Stimulated activated naive CD4-positive, alpha-beta T cell (primary cell): ENCODE measurements around the gene RAB13.
A peak's percentile ranks its signal among the peaks of the same experiment; 100 is the strongest.

Experiments
- DNase-seq, 6 experiments: peaks; one replicate each; lab custom pipeline; 2025; lab: John Stamatoyannopoulos, UW

The RAB13 gene

DNA sequence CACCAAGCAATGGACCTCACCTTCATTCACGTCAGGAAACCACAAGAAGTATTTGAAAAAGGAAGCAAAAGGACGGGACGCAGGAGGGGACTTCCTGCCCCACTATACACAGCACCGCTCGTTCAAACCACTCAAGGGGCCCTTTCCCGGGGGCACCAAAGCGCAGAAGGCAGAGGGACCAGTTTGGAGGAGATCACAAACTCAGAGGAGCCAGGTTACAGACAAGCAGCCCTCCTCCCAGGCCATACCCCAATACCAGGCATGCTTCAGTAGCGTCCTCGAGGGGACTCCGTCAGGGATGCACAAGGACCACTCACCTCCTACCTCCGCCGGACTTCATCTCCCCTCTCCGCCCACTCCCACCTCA is 28.4 kb downstream of the RAB13 start:
- peak in 4 of 6 experiments; percentile 29 to 72 (median 36) for DNase-seq

DNA sequence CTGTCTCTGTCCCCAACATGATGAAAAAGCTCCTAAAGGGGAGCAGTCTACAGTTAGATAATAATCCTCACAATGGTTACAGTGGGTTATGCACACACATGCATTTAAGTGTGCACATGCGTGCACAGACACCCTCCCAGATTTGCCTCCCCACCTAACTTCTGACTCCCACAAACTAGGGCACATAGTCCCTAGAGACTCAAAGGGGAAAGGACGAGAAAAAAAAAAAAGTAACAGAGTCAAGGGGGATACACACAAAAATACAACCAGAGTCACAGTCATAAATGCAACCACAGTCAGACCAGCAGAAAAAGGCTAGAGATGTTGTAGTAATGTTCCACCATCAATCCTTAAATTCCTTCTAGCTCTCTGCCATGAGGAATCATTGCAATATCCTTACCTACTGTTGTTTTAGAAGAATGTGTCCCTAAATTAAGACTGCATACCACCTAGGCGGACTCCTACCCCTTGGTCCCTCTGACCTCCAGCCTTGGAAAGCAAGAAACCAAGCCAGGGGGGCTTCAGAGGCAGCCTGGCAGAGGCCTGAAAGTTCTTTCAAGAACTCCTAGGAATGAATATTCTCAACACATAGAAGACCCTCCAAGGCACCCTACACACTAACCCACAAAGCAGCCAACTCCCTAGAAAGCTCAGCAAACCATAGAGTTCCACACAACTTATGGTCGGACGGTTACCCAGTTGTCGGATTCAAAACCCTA is 29.0 kb downstream of the RAB13 start:
- no peak for DNase-seq

DNA sequence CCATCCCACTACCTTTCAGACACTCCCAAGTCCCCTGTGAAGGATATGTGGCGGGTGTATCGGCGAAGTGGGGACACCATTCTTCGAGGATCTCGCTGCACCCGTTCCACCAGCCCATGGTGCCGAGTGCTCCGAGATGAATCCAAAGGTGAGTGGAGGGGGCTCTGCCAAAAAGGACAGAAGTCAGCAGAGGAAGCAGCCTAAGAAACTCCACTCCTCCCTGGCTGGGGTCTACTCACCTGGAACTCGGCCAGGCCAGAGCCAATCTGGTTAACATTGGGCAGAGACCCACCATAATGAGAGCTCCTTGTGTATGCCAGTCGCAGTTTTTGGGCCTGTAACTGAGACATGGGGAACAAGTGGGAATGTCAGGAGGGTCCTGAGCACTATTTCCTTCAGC is 31.3 kb downstream of the RAB13 start:
- DNase-seq, result no peak

GRCh38 chr1:153953859-153954365 is 32.2 kb downstream of the RAB13 start:
- DNase-seq, result no peak

GRCh38 chr1:153951801-153952200 is 34.3 kb downstream of the RAB13 start:
- no peak for DNase-seq

DNA sequence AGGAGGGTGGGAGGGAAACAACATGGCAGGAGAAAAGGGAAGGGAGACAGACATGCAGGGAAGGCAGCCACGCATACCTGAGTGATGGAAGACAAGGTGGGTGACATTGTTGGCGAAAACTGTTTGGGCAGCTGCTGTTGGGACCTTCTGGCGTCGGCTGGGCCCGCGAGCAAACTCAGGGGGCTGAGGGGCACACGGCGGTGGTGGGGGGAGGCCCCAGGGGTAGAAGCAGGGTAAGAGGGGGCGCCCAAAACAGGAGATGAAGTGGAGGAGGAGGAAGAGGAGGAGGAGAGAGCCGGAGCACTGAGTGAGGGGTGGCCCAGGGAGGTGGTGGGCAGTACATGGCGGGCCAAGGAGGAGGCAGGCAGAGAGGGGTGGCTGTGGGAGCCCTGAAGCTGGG is 35.0 kb downstream of the RAB13 start:
- no peak for DNase-seq

- peak; percentile 34 to 72 (median 62) for DNase-seq
Observed at GRCh38 chr1:153946622-153947241, 39.4 kb downstream of the RAB13 start, which contains the start of gene DENND4B. Gene DENND4B (minus strand): TSS chr1:153946718. CDS start chr1:153944374, 2,344 bp downstream.

GRCh38 chr1:153945795-153946621 is 40.1 kb downstream of the RAB13 start:
- peak; percentile 50 to 80 (median 63) for DNase-seq

- peak; percentile 63 to 84 (median 78) for DNase-seq
Observed at GRCh38 chr1:153945131-153945794, 40.9 kb downstream of the RAB13 start.

GRCh38 chr1:153944827-153945117 is 41.4 kb downstream of the RAB13 start:
- no peak for DNase-seq

DNA sequence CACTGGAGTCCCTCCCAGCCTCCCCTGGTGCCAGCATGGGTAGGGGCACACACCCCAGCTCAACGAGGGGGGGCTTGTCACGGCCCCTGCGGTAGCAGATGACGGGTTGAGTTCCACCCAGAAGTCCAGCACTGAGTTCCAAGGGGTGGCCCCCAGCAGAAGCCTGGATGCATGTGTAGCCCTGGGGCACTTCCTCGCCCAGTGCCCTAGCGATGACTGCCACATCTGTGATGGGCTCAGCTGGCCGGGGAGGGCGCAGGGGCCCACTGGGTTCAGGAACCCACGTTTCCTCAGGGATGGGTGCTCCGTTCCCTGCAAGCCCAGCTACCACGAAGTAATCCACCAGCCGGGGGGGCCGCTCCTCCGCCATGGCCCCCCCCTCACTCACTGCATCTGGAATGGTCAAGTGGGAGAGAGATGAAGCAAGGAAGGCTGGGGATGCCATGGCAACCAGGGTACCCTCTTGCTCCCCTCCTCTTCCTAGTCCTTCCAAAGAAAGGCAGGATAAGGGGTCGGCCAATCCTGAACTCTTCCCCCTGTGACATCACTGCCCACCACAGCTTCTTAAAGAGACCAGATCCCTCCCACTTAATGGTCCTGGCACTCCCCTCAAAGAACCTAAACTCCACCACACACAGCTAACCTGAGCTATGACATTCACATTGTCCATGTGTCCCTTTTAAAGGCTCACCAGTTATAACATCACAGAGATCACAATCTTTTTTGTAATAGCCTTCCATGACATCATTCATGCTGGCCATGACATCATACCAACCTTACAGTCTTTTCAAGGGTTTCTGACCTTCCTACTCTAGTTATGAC is 41.9 kb downstream of the RAB13 start:
- no peak for DNase-seq

GRCh38 chr1:153942766-153943549 is 43.2 kb downstream of the RAB13 start:
- no peak for DNase-seq

GRCh38 chr1:153941826-153942725 is 44.1 kb downstream of the RAB13 start:
- no peak for DNase-seq

- no peak for DNase-seq
Observed at GRCh38 chr1:153940756-153941155, 45.4 kb downstream of the RAB13 start.

DNA sequence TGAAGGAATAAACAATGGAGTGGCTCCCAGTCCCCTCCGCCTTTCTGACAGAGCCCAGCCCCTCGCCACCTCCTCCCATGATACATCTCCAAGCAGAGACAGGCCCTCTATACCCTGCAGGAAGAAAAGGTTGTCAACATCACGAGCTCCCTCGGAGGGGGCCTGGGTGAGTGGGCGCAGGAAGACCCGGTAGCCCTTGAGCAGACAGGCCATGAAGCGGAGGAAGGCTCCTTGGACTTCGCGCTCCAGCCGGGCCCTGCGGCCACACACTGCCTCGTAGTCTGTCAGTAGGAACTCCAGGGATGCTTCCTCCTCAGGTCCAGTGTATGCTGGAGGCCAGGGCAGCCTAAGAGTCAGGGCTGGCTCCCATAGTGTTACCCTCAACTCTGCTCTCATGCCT is 46.7 kb downstream of the RAB13 start:
- no peak for DNase-seq

- DNase-seq, result no peak
Observed at GRCh38 chr1:153938996-153939395, 47.1 kb downstream of the RAB13 start.

GRCh38 chr1:153937331-153937730 is 48.8 kb downstream of the RAB13 start:
- no peak for DNase-seq

DNA sequence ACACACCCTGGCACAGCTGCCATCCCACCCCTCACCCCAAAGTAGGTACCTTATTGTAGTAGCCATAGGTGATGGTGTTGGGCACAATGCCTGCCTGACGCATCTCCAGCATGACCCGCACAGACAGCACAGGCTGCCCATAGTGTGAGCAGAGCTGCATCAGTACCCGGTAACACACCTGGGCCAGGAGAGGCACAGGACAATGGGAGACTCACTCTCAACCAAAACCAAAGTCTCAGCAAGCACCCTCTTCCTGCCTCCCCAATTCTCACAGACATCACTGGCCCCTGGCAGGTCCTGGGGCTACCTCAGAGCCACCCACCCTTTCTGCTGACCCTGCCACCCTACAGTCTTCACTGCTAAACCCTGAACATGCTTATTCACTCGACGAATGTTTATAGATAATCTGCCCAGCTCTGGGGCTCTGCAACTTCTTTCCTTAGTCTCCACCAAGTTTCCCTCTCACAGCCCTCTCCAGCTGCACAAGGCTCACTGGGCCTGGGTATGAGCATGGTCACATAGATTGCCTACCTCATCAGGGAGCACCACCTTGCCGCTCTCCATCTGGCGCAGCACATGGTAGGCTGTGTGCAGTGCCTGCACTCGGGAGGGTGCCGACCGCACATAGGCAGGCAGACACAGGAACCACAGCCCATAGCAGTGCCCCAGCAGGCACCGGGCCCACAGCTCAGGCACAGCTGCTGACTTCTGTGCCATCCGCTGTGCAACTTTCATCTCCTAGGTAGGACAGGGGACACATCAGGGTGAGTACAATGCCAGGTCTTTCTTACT is 49.9 kb downstream of the RAB13 start:
- DNase-seq, result no peak

DNA sequence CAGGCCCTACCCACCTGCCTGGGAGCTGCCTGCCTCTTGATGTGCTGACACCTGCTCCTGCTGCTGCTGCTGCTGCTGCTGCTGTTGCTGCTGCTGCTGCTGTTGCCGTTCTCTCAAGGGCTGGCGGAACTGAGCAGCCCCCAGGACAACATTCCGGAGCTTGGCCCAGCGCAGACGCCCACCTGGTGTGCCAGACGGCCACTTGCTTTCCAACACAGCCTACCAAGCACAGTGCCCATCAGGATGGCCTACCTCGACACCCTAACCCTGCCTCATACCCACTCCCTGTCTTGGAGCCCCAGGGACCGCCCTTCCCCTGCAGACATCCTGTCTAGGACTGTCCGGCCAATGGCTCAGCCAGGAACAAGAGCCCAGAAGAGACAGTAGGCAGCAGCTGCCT is 51.4 kb downstream of the RAB13 start:
- no peak for DNase-seq
